H1 (cell line): ENCODE measurements around the gene S100A8.

ENCODE experiments used
- CTCF ChIP-seq, 3 experiments: IDR thresholded peaks; 1 replicate in 2 of 3; 2 replicates in 1 of 3; pipeline versions ENCODE4 v1.5.1 to v1.6.1; 2011; ENCODE audit warnings: low read length in 3 of 3, mild to moderate bottlenecking in 3 of 3, inconsistent platforms in 2 of 3, low read depth in 1 of 3, moderate library complexity in 1 of 3; ENCODE audit not compliant: insufficient read depth in 1 of 3; ENCODE audit errors: control extremely low read depth in 1 of 3
- KDM1A ChIP-seq: fragments of 200-600, 300-600 bp; sonication (generic); IDR thresholded peaks from 2 replicates; pipeline ENCODE4 v1.7.1; 2016; ENCODE audit warnings: mild to moderate bottlenecking, low read length, borderline replicate concordance
- POU5F1 ChIP-seq: IDR thresholded peaks from 2 replicates; pipeline ENCODE4 v1.6.1; 2011; ENCODE audit warnings: low read depth, mild to moderate bottlenecking, low read length, moderate library complexity
- SUZ12 ChIP-seq: fragments of 200-600 bp; sonication (generic); IDR thresholded peaks from 2 replicates; pipeline ENCODE4 v1.6.1; 2012; ENCODE audit warnings: mild to moderate bottlenecking, inconsistent platforms, low read length, moderate library complexity, mixed read lengths
- TBP ChIP-seq: IDR thresholded peaks from 2 replicates; pipeline ENCODE4 v1.6.1; 2011; ENCODE audit warnings: low read depth, low read length, improper control_type of control experiment

- no peak for TF ChIP-seq KDM1A
- no peak for TF ChIP-seq TBP
- TF ChIP-seq CTCF (IDR thresholded peaks at IDR 0.05; ENCODE audit: control extremely low read depth in 1 of 3, insufficient read depth in 1 of 3, low read depth in 1 of 3, low read length in 3 of 3) = no peak
- TF ChIP-seq POU5F1 = no peak
- TF ChIP-seq SUZ12 = no peak
These were observed 29.3 kb downstream of the S100A8 start for GRCh38 chr1:153361480-153362109.
